OCI-LY3 (cell line): ENCODE measurements around the gene AHRR.

Experiments
- H2AFZ ChIP-seq: fragments of 200-600, 300-600 bp; shearing (Covaris generic); 2 replicates; pipeline ENCODE4 v1.6.0; 2014; ENCODE audit warnings: antibody characterized with exemption, low read depth, low read length
- H3K27ac ChIP-seq: fragments of 200-600, 300-600 bp; sonication (generic); 2 replicates; pipeline ENCODE4 v1.5.1; 2014; ENCODE audit warnings: mild to moderate bottlenecking, low read length, moderate library complexity, mixed read lengths
- H3K27me3 ChIP-seq: fragments of 200-600, 300-600 bp; sonication (generic); 2 replicates; pipeline ENCODE4 v1.6.1; 2014; ENCODE audit warnings: low read depth, low read length, mixed read lengths
- H3K36me3 ChIP-seq: fragments of 200-600, 300-600 bp; sonication (generic); replicated peaks from 2 replicates; pipeline ENCODE3; 2014; ENCODE audit warnings: low read depth, low read length, mixed read lengths
- H3K4me1 ChIP-seq: fragments of 300-600, 200-600 bp; sonication (generic); 2 replicates; pipeline ENCODE4 v1.6.1; 2014; ENCODE audit warnings: low read length, mixed read lengths
- H3K4me2 ChIP-seq: fragments of 200-600, 300-600 bp; sonication (generic); 2 replicates; pipeline ENCODE4 v1.6.1; 2014; ENCODE audit warnings: low read length, mixed read lengths
- H3K4me3 ChIP-seq: fragments of 300-600, 200-600 bp; sonication (generic); 2 replicates; pipeline ENCODE4 v1.5.1; 2014; ENCODE audit warnings: antibody characterized with exemption, mild to moderate bottlenecking, low read length, moderate library complexity
- H3K79me2 ChIP-seq: fragments of 300-600, 200-600 bp; shearing (Covaris generic); 2 replicates; pipeline ENCODE4 v1.6.1; 2014; ENCODE audit warnings: mild to moderate bottlenecking, low read length, mixed read lengths
- H3K9ac ChIP-seq: fragments of 300-600, 200-600 bp; shearing (Covaris generic); 2 replicates; pipeline ENCODE4 v1.6.0; 2014; ENCODE audit warnings: mild to moderate bottlenecking, low read length, moderate library complexity
- H3K9me3 ChIP-seq: fragments of 200-600, 300-600 bp; shearing (Covaris generic); 2 replicates; pipeline ENCODE4 v1.6.1; 2014; ENCODE audit warnings: low read length, mixed read lengths; ENCODE audit not compliant: insufficient read depth
- H4K20me1 ChIP-seq: fragments of 200-600, 300-600 bp; sonication (generic); 2 replicates; pipeline ENCODE4 v1.6.1; 2016; ENCODE audit warnings: low read length, mixed read lengths; ENCODE audit not compliant: insufficient read depth
- CTCF ChIP-seq: fragments of 200-600, 300-600 bp; sonication (generic); IDR thresholded peaks from 2 replicates; pipeline ENCODE4 v1.5.1; 2014; ENCODE audit warnings: antibody characterized with exemption, low read length, low read depth
- EZH2phosphoT487 ChIP-seq: fragments of 200-600 bp; shearing (Covaris generic); IDR thresholded peaks from 2 replicates; pipeline ENCODE4 v1.6.1; 2018; ENCODE audit warnings: antibody characterized with exemption, mixed run types, low read depth

Gene AHRR

GRCh38 chr5:456351-457194 lies 135.1 kb downstream of the AHRR start:
- Histone ChIP-seq H3K9ac (no peak overlapping the region), H3K36me3 (peaks cover 60% of the 10 kb centered on the region), H3K27me3 (no peaks in the 10 kb centered on the region), H3K4me3 (no peak overlapping the region), H3K27ac (no peak overlapping the region), H4K20me1 (no peaks in the 10 kb centered on the region), H3K79me2 (peaks cover 31% of the 10 kb centered on the region), H3K9me3 (peaks cover 8% of the 10 kb centered on the region; the same call in 1 of the 2 replicates), H3K4me2 (no peak overlapping the region), H3K4me1 (peaks cover 24% of the 10 kb centered on the region), H2AFZ (no peak overlapping the region)
- TF ChIP-seq EZH2phosphoT487 (no peak), CTCF (no peak)

- no peaks in the 10 kb centered on the region for H4K20me1 ChIP-seq
- no peaks in the 10 kb centered on the region; the same call in 1 of the 2 replicates for H3K9me3 ChIP-seq
- no peak overlapping the region for H3K4me3 ChIP-seq
- TF ChIP-seq EZH2phosphoT487 (no peak), CTCF (no peak)
- peaks cover 24% of the 10 kb centered on the region for H3K4me1 ChIP-seq
- H3K9ac ChIP-seq, result no peak overlapping the region
- no peaks in the 10 kb centered on the region for H3K27me3 ChIP-seq
- H3K4me2 ChIP-seq, result no peak overlapping the region
- H3K27ac ChIP-seq, result no peak overlapping the region
- no peak overlapping the region for H2AFZ ChIP-seq
- H3K36me3 ChIP-seq, result peaks cover 59% of the 10 kb centered on the region
- H3K79me2 ChIP-seq, result peaks cover 31% of the 10 kb centered on the region
These were observed 135.9 kb downstream of the AHRR start for GRCh38 chr5:457195-457961.

GRCh38 chr5:458547-459353 lies 137.2 kb downstream of the AHRR start:
- Histone ChIP-seq H3K79me2 (peaks cover 31% of the 10 kb centered on the region), H3K4me1 (peaks cover 24% of the 10 kb centered on the region), H3K9me3 (no peaks in the 10 kb centered on the region), H4K20me1 (no peaks in the 10 kb centered on the region), H3K4me3 (peak overlapping the region; percentile 48; the same call in 1 of the 2 replicates), H3K36me3 (peaks cover 47% of the 10 kb centered on the region), H2AFZ (no peak overlapping the region), H3K4me2 (peak overlapping the region; percentile 76), H3K27me3 (no peaks in the 10 kb centered on the region), H3K27ac (peak overlapping the region; percentile 81), H3K9ac (peak overlapping the region; percentile 42; the same call in 1 of the 2 replicates)
- TF ChIP-seq EZH2phosphoT487 (no peak), CTCF (no peak)
